Activated gamma-delta T cell treated with Interleukin-2 at 50 U/mL for 16 hours (primary cell): ENCODE measurements around the gene CCSER1.

Source experiments
- DNase-seq: peaks from one replicate; pipeline ENCODE4 v3.0.0-alpha.2; 2020

The CCSER1 gene

GRCh38 chr4:90982813-90983212, 855.6 kb downstream of the CCSER1 start:
- DNase-seq, result no peak

DNA sequence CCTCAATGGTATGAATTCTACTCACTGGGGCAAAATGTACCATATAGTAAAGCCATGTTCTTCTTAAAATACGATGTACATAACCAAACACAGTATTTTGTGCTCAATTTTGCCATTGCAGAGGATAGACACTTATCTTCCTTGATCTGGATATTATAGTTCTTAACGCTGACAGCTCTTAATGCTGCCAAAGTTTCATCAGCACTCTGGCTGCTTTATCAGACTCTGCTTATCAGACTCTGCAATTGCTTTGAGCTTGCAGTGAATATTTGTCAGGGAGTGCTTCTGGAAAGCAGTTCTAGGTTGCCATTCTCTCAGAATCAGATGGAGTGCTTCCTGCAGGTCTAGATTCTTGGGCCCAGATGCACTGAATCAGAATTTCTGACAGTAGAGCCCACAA, 863.1 kb downstream of the CCSER1 start:
- no peak for DNase-seq

DNA sequence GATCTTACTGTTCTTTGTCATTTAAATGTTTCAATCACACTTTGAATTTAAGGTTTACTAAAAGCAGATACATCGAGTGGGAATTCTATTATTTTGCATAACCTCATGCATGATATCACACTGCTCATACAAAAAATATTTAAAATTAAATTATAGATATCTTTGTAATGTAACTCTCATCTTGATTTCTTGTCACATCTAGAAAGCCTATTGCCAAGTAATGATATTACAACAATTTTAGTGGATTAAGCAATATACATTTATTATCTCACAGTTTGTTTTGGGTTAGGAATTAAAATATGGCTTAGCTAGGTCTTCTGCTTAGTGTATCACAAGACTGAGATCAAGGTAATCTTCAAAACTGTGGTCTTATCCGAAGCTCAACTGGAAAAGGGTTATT, 865.0 kb downstream of the CCSER1 start:
- no peak for DNase-seq

GRCh38 chr4:90994851-90995574, 867.8 kb downstream of the CCSER1 start:
- no peak for DNase-seq

DNA sequence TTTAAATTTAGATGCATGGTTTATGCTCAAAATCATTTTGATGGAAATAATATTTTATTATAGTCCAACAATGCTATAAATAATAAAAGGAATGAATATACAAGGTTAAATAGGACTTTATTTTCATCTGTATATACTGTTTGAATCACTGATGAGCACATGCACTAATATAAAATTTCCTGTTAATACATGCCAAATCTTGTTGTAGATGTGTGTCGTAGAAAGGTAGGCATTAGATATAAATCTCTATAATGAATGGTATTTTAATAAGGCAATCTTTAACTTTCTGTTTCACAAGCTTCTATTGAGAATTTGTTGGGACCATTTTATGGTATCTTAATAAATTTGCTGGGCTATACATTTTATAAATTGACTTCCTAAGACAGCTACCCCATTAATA, 868.8 kb downstream of the CCSER1 start:
- no peak for DNase-seq

GRCh38 chr4:90996813-90997212, 869.6 kb downstream of the CCSER1 start:
- no peak for DNase-seq

DNA sequence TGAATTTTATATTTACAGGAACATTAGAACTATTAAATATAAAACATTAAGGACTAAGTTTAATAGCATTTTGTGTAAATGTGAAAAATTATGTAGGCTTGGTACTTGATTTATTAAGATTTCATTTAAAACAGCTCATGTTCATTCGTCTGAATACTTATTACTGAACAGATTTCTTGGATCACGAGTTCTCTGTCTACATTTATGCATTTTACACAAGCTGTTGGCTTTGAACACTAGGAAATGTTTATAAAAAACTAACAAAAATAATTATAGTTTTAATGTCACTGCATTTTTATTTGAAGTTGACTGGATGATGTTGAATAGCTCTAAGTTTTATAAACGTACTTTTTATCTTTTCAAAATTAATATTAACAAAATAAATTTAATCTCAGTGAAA, 888.7 kb downstream of the CCSER1 start:
- DNase-seq, result no peak

- no peak for DNase-seq
Observed at GRCh38 chr4:91019513-91019912, 892.3 kb downstream of the CCSER1 start.

DNA sequence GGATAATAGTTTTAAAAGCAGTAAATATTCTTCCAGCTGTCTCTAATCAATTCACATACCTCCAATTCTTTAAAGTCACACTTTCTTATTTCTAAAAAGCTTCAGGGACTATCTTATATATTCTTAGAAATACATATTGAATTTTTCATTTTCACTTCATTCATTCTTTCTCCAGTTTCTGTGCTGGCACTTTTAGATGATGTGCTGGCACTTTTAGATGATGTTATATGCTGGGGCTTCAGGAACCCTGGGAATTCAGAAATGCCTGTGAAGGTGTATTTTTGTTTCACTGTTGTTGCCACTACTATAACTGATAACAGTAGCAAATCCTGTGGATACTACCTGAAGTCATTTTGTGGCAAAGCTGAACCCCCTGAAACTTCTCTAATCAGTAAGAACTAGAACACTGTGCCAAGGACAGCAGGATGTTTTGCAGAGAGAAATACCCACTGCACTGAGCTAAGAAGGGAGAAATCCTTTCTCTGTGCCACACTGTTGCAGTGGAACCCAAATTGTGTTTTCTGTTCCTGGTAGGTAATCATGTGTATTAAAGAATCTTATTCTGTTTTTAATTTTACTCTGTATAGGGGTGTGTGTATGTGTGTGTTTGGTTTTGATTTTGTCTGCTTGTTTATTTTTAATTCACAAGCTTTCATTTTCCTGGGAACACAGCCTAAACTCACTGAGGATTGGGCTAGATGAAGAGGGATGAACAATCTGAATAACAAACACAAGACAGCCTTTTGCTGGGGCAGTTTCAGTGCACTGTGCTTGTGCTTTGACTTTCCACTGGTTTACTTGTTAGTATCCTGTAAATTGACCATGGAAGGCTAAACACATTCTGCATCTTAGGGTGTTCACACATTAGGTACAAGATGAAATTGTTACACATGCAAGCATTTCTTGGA, 898.3 kb downstream of the CCSER1 start:
- DNase-seq, result no peak

GRCh38 chr4:91028228-91028627, 901.0 kb downstream of the CCSER1 start:
- no peak for DNase-seq

DNA sequence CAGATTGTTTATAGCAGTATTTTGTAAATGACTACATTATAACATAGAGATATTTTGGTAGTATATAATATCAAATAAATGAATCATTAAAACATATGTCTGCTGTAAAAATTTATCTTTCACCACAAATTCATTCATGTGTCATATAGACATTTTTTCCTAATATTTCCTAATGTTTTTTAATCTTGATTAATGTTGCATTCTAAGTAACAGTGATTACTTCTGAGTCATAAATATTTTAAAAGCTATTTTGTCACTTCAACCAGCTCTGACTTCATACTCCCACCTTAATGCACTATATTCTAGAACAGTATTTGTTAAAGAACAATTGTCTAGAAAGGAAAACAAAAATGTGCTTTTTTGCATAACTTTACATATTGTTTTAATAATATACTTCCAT, 904.6 kb downstream of the CCSER1 start:
- no peak for DNase-seq

DNA sequence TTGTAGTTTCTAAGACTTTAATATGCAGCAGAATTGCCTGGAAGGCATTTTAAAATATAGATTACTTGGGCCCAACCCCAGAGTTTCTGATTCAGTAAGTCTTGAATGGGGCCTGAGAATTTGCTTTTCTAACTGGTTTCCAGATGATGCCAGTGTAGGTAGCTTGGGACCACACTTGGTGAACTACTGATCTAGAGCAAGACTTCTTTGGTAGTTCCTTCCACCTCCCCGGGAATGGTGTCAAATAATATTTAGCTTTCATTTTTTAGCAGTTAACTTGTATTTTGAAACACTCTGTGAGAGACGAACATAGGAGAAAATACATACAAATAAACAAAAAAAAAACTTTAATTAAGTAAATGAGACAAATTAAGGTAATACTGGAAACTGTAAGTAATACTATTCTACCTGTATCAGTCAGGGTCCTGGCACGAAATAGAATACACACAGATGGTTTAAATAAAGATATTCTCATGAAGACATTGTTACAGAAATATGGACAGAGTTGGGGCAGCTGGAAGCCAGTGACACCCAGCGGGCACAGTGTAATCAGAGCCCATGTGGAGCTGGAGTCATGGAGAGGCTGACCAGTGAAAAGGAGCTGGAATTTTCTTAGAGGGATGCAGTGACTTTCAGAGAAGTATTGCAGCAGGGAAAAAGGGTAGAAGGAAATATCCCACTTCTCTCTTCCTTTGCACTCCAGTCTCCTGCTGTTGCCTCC, 905.7 kb downstream of the CCSER1 start:
- DNase-seq, result no peak

DNA sequence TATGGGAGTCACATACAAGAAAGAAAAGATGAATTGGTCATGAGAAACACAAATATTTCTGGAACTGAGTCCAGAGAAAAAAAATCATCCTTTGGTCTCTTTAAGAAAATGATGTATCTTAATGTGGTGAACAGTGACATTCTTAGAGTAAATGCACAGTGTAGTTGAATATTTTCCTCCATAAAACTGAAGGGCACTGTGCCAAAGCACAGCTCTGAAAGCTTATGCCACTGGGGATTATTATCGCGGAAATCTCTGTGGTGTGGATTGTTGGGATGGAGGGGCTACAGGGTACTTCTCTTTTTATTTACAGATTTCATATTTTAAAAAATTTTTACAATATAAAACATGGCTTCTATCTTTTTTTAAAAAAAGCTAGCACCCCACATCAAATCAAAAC, 908.1 kb downstream of the CCSER1 start:
- no peak for DNase-seq

DNA sequence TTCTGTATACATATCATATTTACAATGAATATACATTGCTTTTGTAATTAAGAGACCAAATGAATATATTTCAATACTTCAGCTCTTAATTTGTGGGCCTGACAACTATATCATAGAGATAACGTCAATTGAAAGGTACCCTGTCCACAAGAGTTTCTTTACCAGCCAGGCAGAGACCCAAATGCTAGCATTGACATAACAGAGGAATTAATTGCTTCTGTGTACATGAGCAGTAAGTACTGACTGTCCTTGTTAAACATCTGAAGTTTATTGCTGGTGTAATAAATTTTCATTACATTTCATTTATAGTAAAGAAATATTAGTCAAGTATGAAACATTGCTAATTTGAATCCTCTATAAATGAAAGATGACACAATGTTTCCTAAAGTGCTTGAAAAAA, 910.8 kb downstream of the CCSER1 start:
- no peak for DNase-seq

DNA sequence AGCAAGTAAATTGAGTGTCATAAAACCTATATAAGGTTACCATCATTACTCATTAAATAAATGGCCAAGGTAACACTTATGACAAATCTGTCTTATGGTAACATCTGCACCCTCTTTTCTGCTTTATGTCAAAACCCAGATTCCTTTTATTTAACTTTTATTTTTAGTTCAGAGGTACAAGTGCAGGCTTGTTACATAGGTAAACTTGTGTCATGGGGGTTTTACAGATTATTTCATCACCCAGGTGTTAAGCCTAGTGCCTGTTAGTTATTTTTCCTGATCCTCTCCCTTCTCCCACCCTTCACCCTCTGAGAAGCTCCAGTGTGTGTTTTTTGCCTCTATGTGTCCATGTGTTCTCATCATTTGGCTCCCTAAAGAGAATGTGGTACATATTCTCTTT, 930.7 kb downstream of the CCSER1 start:
- no peak for DNase-seq

- no peak for DNase-seq
Observed at GRCh38 chr4:91058345-91058744, 931.2 kb downstream of the CCSER1 start.

DNA sequence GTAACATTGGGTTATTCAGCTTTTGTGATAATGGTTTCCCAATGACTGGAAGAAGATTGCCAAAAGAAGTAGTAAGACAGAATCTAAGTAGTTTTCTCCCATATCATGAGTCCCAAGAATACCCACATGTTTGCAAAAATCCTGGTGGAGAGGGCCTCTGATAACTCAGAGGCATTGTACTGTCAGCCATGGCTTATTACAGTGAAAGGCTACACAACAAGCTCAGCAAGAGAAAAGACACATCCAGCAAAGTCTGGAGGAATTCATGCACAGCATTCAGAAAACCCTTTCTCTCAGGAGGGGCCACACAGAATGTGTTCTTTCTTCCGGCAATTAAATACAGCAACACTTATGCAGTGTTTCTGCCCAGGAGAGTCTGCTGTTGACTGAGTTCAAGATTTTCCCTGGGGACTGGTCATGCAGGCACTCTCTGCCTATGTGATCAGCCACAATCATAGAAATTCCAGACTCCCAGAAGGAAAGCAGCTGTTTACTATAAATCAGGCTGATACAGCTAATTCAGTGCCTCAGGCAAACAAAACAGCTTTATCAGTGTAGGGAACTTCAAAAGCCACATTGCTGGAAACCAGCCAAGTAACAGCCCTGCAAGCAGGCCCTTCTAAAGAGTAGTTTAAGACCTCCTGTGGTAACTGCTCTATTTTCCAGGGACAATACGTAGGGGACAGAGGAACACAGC, 937.1 kb downstream of the CCSER1 start:
- DNase-seq, result no peak

DNA sequence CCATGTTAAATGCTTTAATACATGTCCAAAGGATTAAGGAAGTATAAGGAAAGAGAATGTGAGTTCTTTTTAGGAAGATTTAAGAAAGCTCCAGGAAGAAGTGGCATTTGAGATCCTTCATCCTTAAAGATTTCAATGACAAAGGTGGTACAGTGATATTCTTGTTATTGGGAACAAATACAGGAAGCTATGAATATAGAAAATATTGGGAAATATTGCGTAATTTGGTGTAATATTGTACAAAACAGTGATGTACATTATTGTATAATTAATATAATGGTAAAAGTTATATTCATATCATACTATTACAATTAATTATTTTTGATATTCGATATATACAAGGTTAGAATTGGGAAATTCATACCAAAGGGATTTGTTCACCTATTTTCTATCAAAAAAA, 937.9 kb downstream of the CCSER1 start:
- no peak for DNase-seq

DNA sequence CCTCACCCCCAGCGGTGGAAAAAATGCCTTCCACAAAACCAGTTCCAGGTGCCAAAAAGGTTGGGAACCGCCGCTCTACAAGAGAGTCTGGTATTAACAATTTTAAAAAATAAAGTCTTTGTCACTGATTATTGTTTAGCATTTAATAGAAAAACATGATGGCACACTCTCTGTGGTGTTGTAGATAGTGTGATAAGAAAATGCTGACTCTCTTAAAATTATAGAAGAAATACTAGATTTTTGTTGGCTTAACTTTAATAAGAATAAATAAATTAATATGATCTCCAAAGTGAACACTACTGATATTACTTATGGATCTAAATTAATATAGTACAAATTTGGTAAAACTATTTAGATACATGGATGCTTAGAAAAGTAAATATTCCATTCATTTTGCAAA, 943.5 kb downstream of the CCSER1 start:
- DNase-seq, result no peak

DNA sequence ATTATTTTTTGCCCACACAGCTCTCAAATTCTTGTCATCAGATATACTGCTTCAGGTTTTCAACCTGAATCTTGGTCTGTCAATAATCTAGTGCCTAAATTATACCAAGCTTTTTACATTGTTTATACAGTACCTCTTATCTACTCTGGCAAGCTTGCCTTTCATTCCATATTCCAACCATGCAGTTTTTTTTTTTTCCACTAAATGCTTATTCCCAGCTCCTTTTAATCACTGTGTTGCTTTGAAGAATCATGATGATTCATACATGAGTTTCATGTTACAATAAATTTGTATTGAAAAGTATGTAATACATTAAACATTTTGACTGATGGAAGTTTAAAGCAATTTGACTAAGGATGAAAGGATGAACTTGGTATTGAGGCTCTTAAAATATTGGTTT, 949.0 kb downstream of the CCSER1 start:
- DNase-seq, result no peak

DNA sequence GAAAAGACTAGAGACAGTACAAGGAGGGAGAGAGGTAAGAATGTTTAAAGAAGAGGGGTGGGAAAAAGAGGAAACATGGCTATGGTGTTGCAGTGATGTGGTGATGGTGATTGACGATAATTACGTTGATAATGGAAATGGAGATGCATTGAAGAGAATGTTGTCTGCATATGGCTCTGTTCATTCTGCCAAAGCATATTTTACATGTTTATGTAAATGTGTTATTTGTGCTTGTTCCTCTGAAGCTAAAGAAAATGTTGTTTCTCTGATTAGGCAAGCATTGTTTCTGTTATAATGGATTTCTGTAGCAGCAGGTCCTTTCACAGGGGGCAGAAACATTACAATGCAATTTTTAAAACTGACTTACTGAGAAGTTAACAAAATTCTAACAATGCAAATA, 958.8 kb downstream of the CCSER1 start:
- DNase-seq, result no peak

DNA sequence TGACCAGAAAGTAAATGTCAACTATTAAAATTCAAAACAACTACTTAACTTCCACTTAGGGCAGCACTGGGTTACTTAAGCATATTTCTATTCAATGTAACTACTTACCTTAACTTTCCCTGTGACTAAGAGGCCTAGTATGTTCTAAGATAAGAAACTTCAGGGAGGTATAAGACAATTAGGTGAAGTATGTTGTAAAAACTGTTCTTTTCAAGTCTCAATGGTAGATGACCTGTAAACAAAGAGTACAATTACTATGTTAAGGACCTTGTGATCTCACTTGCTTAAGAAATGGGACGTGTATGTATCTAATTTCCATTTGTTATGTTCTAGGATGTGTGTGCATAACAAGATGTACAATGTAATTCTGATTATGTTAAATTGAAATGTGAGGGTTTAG, 960.5 kb downstream of the CCSER1 start:
- DNase-seq, result no peak

DNA sequence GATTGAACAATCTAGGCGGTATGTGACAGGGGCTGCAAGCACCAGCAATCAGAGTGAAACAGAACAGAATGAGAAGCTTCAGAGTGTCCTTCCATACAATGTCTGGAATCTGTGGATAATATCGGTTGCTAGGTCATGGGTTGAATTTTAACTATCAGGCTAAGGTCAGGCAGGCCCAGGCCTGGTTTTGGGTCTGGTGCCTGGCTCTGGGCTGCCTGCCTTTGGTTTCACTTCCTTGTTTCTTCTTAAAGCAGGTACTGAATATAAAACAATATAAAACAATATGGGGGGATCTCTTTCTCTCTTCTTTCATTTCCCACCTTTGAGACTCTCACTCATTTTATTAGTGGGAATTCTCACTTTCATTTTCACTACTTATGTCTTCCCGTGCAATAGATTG, 962.0 kb downstream of the CCSER1 start:
- no peak for DNase-seq
